GM12865 (cell line): ENCODE results near the gene SLC16A12.

Experiments used
- DNase-seq: peaks from one replicate; pipeline ENCODE4 v3.0.0; 2010; ENCODE audit warnings: low read depth
- H3K4me3 ChIP-seq: 2 replicates; pipeline ENCODE4 v1.5.1; 2011; ENCODE audit warnings: mild to moderate bottlenecking, low read depth, low read length, control low read depth
- TF ChIP-seq, protein P1 (sequence below): IDR thresholded peaks from 2 replicates; pipeline ENCODE4 v1.5.1; 2011; ENCODE audit warnings: low read length, control low read depth, low read depth, inconsistent platforms; ENCODE audit not compliant: insufficient read depth; ENCODE audit errors: missing control alignments

The SLC16A12 gene

DNA sequence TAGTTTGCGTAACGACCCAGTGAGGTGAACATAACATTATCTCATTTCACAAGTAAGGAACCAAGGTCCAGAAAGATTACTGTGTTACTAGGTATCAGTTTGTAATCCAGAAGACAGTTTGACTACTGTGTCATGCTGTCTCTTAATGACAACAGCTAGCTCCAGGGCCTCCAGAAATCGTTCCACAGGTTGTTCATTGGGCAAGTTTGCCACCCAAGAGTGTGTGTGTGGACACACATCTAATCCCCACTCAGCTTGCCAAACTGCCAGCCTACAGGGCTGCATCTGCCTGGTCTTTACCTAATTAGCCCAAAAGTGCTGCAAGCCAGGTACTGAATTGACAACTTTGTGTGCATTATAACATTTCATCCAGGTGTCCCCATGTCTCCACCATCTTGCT is 27.9 kb upstream of the SLC16A12 start:
- DNase-seq, result no peak
- no peak overlapping the region for H3K4me3 ChIP-seq
- TF ChIP-seq, protein P1, sequence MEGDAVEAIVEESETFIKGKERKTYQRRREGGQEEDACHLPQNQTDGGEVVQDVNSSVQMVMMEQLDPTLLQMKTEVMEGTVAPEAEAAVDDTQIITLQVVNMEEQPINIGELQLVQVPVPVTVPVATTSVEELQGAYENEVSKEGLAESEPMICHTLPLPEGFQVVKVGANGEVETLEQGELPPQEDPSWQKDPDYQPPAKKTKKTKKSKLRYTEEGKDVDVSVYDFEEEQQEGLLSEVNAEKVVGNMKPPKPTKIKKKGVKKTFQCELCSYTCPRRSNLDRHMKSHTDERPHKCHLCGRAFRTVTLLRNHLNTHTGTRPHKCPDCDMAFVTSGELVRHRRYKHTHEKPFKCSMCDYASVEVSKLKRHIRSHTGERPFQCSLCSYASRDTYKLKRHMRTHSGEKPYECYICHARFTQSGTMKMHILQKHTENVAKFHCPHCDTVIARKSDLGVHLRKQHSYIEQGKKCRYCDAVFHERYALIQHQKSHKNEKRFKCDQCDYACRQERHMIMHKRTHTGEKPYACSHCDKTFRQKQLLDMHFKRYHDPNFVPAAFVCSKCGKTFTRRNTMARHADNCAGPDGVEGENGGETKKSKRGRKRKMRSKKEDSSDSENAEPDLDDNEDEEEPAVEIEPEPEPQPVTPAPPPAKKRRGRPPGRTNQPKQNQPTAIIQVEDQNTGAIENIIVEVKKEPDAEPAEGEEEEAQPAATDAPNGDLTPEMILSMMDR, result no peak

DNA sequence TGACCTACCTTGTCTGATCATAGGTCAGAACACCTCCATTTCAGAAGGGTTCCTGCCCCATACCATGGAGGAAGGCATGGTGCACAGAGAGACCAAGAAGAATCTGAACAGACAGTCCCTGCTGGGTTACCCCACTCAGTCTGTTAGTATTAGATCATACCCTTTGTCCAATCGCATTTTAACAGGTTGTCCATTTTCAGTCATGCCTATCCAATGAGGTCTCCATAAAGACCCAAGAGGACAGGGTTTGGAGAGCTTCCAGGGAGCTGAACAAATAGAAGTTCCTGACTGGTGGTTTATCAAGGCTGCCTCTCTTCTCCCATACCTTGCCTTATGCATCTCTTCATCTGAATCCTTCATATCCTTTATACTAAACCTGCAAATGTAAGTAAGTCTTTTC is 21.2 kb upstream of the SLC16A12 start:
- TF ChIP-seq, protein P1, result no peak
- no peak overlapping the region for H3K4me3 ChIP-seq
- no peak for DNase-seq

DNA sequence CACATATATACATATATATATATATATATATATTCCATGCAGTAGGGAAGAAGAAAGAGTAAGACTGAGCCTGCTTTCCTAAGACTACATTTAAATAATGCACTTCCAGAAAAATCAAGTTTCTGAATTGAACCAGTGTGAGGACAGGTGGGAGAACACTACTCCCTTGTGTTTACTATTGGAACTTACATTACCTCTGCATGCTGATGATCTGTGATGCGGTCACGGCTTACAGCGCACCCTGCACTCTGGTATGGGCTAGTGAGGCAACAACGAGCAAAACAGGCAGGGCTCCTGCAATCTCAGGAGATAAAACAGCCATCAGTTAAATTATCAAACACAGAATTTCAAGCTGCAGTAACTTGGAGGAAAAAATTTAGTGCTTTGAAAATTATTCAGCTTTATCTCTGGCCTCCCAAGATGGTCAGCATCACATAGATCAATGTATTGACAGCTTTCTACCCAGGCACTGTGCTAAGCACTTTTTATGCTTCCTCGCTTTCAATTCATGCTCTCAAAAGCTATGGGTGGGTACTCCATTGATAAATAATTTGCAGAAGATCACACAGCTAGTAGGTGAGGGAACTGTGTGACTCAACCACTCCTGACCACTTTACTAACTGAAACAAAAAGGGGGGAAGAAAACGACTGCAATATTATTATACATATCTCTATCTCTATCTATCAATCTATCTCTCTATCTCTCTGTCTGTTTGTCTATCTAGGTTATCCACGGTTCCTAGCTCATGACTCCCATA is 20.5 kb upstream of the SLC16A12 start:
- TF ChIP-seq, protein P1, result no peak
- H3K4me3 ChIP-seq, result no peak overlapping the region
- no peak for DNase-seq

DNA sequence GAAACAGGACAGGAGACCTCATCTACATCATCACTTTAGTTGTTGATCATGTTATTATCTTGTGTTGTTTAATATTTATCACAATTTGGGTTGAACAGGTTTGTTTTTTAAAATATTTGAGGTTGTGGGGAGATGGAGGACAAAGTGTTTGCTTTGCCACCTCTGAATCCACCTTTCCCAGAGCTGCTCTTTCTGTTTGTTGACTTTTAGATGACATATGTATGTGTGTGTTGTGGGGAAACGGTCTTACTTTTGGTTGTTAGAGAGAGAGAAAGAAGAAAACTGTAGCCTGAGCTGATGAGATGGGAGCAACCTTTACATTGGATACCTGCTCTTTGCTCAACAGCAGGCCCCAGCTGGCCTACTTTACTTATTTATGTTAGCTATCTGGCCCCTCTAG is 19.0 kb upstream of the SLC16A12 start:
- no peak for DNase-seq
- TF ChIP-seq, protein P1, result no peak
- no peak overlapping the region for H3K4me3 ChIP-seq

DNA sequence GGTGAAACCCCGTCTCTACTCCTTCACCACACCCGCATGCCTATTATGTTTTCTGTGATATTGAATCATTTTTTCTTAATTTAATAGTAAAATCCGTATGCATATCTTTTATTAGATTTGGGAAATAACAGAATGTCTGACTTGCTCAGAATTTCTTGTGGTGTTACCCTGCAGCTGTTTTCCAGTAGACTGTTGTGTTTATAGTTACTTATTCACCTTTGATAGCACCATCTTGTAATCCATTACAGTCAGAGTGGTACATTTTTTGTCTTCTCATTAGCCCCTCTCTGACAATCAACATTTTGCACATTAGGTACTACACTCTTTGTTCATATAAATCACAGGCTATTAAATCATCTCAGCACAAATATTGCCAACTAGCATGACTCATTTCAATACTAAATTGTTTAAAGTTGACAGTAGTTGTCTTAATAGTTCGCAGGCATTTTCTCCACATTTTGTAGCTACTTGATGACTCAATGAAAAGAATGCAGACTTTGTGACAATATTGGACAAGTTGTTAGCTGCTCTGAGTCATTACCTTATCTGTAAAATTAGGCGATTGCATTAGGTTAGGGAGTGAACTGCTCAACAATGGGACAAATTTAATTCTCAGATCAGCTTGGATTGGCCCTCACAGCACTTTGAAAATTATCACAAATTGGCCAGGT is 17.8 kb upstream of the SLC16A12 start:
- no peak for DNase-seq
- H3K4me3 ChIP-seq, result no peak overlapping the region
- TF ChIP-seq, protein P1, result no peak

DNA sequence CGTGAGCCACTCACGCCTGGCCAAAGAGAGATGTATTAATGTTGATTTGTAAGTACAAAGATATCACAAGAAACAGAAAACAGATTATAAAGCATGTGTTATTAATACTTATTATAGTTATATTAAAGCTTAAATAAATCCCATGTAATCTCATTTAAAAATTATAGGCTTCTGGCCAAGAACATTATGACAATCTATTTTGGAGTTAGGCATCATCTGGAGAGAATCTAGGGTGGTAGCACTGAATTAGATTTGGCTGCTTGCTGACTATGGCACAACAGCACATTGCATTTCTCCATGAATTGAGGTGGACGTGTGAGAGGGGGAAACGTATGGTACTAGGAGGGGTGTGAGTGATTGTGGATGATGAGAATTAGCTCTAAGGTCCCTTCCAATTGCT is 16.8 kb upstream of the SLC16A12 start:
- no peak overlapping the region for H3K4me3 ChIP-seq
- TF ChIP-seq, protein P1, result no peak

More for the DNA sequence above, 16.8 kb upstream of the SLC16A12 start:
- no peak for DNase-seq
